DMS114 treated with DMSO at 0.1 percent for 48 hours (cell line): Measurements from ENCODE around the gene PRKAG3.
"Not testable (repeated sequence)": the region's sequence is repeated elsewhere in the genome, so short reads cannot be mapped to it uniquely, and the experiment has no call there.

Experiments used
- DNase-seq: peaks from one replicate; lab custom pipeline; 2025; ENCODE audit not compliant: unreplicated experiment; lab: John Stamatoyannopoulos, UW

Gene PRKAG3

GRCh38 chr2:218863021-218863520 is 31.5 kb upstream of the PRKAG3 start:
- DNase-seq, result no peak

- no peak for DNase-seq
Observed at GRCh38 chr2:218861645-218862318, 30.2 kb upstream of the PRKAG3 start.

GRCh38 chr2:218860950-218861381 is 29.4 kb upstream of the PRKAG3 start:
- DNase-seq, result no peak

- DNase-seq, result no peak
Observed at GRCh38 chr2:218859988-218860831, 28.6 kb upstream of the PRKAG3 start.

- no peak for DNase-seq
Observed at GRCh38 chr2:218859556-218859987, 28.0 kb upstream of the PRKAG3 start, which contains the start of gene WNT6. WNT6 (plus strand) TSS chr2:218859805; CDS start chr2:218860038, 233 bp downstream.

- DNase-seq, result no peak
Observed at GRCh38 chr2:218858671-218859555, 27.3 kb upstream of the PRKAG3 start.

GRCh38 chr2:218858138-218858445 is 26.5 kb upstream of the PRKAG3 start:
- DNase-seq, result no peak

- no peak for DNase-seq
Observed at GRCh38 chr2:218857371-218858137, 26.0 kb upstream of the PRKAG3 start.

GRCh38 chr2:218856896-218857243 is 25.3 kb upstream of the PRKAG3 start:
- DNase-seq, result no peak

GRCh38 chr2:218856167-218856895 is 24.7 kb upstream of the PRKAG3 start:
- no peak for DNase-seq

GRCh38 chr2:218855305-218856166 is 23.9 kb upstream of the PRKAG3 start:
- no peak for DNase-seq

- DNase-seq, result no peak
Observed at GRCh38 chr2:218854860-218855259, 23.3 kb upstream of the PRKAG3 start.

- no peak for DNase-seq
Observed at GRCh38 chr2:218853766-218854165, 22.2 kb upstream of the PRKAG3 start.

GRCh38 chr2:218852911-218853667 is 21.5 kb upstream of the PRKAG3 start:
- peak; percentile 28 for DNase-seq

GRCh38 chr2:218851286-218851685 is 19.7 kb upstream of the PRKAG3 start:
- DNase-seq, result no peak

GRCh38 chr2:218850796-218851195 is 19.2 kb upstream of the PRKAG3 start:
- DNase-seq, result no peak

- DNase-seq, result no peak
Observed at GRCh38 chr2:218849721-218850120, 18.1 kb upstream of the PRKAG3 start.

- not testable (repeated sequence) for DNase-seq
Observed at GRCh38 chr2:218846963-218847362, 15.4 kb upstream of the PRKAG3 start.
